Lower leg skin (tissue), 3 donors: ENCODE data around the gene DYRK1B.

Experiments
- POLR2A ChIP-seq, 2 donors: fragments of 450-650 bp; IDR thresholded peaks; one replicate each; pipeline ENCODE4 v1.6.1; 2016 to 2017; ENCODE audit warnings: antibody characterized with exemption in 2 of 2, mild to moderate bottlenecking in 1 of 2, moderate library complexity in 1 of 2
- TF ChIP-seq, protein P1 (sequence below), 3 donors: fragments of 450-650 bp; IDR thresholded peaks; one replicate each; pipeline ENCODE4 v1.5.1; 2016; ENCODE audit warnings: antibody characterized with exemption in 3 of 3, mild to moderate bottlenecking in 3 of 3, moderate library complexity in 2 of 3

DNA sequence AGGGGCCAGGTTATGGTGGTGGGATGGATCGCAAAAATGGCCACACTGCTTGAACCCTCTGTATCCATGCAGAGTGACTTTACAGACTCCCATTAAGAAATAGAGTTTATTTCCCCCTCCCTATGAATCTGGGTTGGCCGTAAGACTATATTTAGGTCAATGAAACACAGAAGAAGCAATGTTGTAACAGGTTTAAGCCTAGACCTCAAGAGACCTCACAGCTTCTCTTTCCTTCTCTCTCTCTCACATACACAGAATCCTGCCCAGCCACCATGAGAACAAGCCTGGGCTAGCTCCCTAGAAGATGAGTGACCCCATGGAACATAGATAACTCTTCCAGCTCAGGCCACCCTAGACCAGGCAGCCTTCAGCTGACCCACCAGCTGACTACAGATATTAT is 33.2 kb upstream of the DYRK1B start:
- TF ChIP-seq, protein P1, sequence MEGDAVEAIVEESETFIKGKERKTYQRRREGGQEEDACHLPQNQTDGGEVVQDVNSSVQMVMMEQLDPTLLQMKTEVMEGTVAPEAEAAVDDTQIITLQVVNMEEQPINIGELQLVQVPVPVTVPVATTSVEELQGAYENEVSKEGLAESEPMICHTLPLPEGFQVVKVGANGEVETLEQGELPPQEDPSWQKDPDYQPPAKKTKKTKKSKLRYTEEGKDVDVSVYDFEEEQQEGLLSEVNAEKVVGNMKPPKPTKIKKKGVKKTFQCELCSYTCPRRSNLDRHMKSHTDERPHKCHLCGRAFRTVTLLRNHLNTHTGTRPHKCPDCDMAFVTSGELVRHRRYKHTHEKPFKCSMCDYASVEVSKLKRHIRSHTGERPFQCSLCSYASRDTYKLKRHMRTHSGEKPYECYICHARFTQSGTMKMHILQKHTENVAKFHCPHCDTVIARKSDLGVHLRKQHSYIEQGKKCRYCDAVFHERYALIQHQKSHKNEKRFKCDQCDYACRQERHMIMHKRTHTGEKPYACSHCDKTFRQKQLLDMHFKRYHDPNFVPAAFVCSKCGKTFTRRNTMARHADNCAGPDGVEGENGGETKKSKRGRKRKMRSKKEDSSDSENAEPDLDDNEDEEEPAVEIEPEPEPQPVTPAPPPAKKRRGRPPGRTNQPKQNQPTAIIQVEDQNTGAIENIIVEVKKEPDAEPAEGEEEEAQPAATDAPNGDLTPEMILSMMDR (IDR thresholded peaks at IDR 0.05), result no peak
- no peak for TF ChIP-seq POLR2A (IDR thresholded peaks at IDR 0.05)
